K562 (cell line): ENCODE data around the gene CNKSR3. TPM values are rescaled to one million over a fixed set of nuclear protein-coding genes. Genes with fewer than 3 reads are reported as not detected.

ENCODE experiments used
- ILK ChIP-seq: fragments of 450-650 bp; IDR thresholded peaks from 2 replicates; pipeline ENCODE4 v1.6.1; 2016; ENCODE audit warnings: missing genetic modification characterization, low read depth, mild to moderate bottlenecking, missing compliant biosample characterization, moderate library complexity, borderline replicate concordance
- MYNN ChIP-seq, 2 experiments: sonication (generic); formaldehyde crosslinking in 1 of 2; IDR thresholded peaks; 2 replicates each; pipeline versions ENCODE4 v1.5.0 to v1.6.1; 2016 to 2020; ENCODE audit warnings: antibody characterized with exemption in 1 of 2, missing genetic modification reagents in 1 of 2
- NFE2L1 ChIP-seq: fragments of 450-650 bp; IDR thresholded peaks from 2 replicates; pipeline ENCODE4 v1.6.1; 2016; ENCODE audit warnings: missing genetic modification characterization, low read depth, mild to moderate bottlenecking, missing compliant biosample characterization, moderate library complexity, borderline replicate concordance
- NFIC ChIP-seq: fragments of 450-650 bp; IDR thresholded peaks from 2 replicates; pipeline ENCODE4 v1.6.1; 2017; ENCODE audit warnings: mild to moderate bottlenecking, inconsistent platforms
- SAP30 ChIP-seq: fragments of 200-600 bp; sonication (generic); IDR thresholded peaks from 2 replicates; pipeline ENCODE4 v1.6.1; 2012; ENCODE audit warnings: borderline replicate concordance, low read depth, mild to moderate bottlenecking, moderate library complexity, low read length, control low read depth, inconsistent platforms; ENCODE audit not compliant: insufficient read depth, poor library complexity, severe bottlenecking
- TEAD1 ChIP-seq, 2 experiments: fragments of 450-650 bp in 1 of 2; sonication (generic) in 1 of 2; formaldehyde crosslinking; IDR thresholded peaks; 2 replicates each; pipeline versions ENCODE4 v1.4.0 to v1.8.0; 2020 to 2022; ENCODE audit warnings: mild to moderate bottlenecking in 2 of 2, missing genetic modification reagents in 1 of 2
- U2AF2 ChIP-seq: fragments of 200-400 bp; formaldehyde crosslinking; optimal IDR thresholded peaks from 2 replicates; pipeline ENCODE3; 2017; ENCODE audit warnings: low read depth, mild to moderate bottlenecking, low read length
- ZNF12 ChIP-seq: sonication (generic); formaldehyde crosslinking; IDR thresholded peaks from 2 replicates; pipeline ENCODE4 v1.4.0; 2020; ENCODE audit warnings: mild to moderate bottlenecking, missing genetic modification reagents
- polyA plus RNA-seq, 8 experiments: library from polyadenylated mRNA; depleted of rRNA in 4 of 8; stranded (reverse) in 5 of 8; unstranded in 3 of 8; fragments of >200 nt; fragmentation: Nextera tagmentation in 2 of 8; fragmentation: Illumina TruSeq in 1 of 8; extraction: Ambion mirVana in 2 of 8; extraction: Trizol in 1 of 8; gene quantifications; 2 replicates each; pipeline versions ENCODE4 v1.2.1 to v1.2.3, GENCODE V29; 2011 to 2014; ENCODE audit warnings: inconsistent platforms in 1 of 8, missing spikeins in 1 of 8
- total RNA-seq, 7 experiments: library from RNA; depleted of rRNA in 6 of 7; stranded (reverse); fragments of >200 nt in 6 of 7; fragmentation: Illumina TruSeq in 2 of 7; extraction: Trizol in 2 of 7; gene quantifications; 2 replicates each; pipeline versions ENCODE4 v1.2.1 to v1.2.3, GENCODE V29; 2011 to 2021; ENCODE audit warnings: low replicate concordance in 1 of 7
- TF ChIP-seq, protein P1 (sequence below), 2 experiments: fragments of 450-650 bp in 1 of 2; sonication (generic) in 1 of 2; formaldehyde crosslinking in 1 of 2; IDR thresholded peaks; 2 replicates each; pipeline versions ENCODE4 v1.7.1 to v1.9.0; 2016 to 2022; ENCODE audit warnings: inconsistent platforms in 1 of 2, mild to moderate bottlenecking in 1 of 2, missing genetic modification reagents in 1 of 2
- TF ChIP-seq, protein P2 (sequence below): sonication (generic); IDR thresholded peaks from 2 replicates; pipeline ENCODE4 v1.6.1; 2016
- TF ChIP-seq, protein P3 (sequence below), 2 experiments: fragments of 450-650 bp; conservative IDR thresholded peaks; 2 replicates each; pipeline ENCODE4 v1.6.1; 2017; ENCODE audit warnings: mild to moderate bottlenecking in 2 of 2, moderate library complexity in 2 of 2

The CNKSR3 gene
- total and polyA plus RNA-seq, 9 of the 15 experiments (the other 6 are each of a cell fraction or from before 2014, with no cell fraction given), result 4.5 to 29.6 (median 9.5) TPM

DNA sequence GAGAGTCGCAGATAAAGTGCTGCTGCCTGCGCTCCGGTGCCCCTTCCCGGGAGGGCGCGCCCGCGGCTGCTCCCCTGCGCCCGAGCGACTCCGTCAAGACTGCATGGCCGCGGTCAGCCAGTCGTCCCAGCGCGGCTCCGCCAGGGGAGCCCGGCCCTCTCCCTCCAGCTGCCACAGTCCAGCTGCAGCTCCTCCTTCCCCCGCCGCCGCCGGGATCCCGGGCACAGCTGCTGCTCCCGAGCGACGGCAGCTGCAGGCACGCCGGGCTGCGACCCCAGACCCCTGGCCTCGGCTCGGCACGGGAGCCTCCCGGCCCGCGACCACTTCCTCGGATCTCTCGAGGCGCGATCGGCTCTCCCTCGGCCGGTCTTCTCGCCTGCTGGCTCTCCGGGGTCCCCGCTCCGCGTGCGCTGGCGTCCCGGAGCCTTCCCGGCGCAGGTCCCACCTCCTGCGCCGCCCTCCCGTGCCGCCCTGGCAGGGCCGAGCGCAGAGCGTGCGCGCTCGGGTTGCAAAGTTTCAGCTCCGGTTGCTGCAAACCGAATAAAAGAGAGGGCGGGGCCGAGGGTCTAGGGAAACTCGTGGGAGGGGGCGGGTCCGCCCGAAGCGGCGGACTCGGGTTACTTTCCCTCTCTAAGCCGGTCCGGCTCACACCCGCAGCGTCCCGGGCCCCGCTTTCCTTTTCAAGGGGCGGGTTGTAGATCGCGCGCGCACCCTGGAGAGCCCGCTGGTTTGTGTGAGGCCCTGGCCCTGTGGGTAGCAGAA, at the start of gene CNKSR3 (continued):
- TF ChIP-seq, protein P1, sequence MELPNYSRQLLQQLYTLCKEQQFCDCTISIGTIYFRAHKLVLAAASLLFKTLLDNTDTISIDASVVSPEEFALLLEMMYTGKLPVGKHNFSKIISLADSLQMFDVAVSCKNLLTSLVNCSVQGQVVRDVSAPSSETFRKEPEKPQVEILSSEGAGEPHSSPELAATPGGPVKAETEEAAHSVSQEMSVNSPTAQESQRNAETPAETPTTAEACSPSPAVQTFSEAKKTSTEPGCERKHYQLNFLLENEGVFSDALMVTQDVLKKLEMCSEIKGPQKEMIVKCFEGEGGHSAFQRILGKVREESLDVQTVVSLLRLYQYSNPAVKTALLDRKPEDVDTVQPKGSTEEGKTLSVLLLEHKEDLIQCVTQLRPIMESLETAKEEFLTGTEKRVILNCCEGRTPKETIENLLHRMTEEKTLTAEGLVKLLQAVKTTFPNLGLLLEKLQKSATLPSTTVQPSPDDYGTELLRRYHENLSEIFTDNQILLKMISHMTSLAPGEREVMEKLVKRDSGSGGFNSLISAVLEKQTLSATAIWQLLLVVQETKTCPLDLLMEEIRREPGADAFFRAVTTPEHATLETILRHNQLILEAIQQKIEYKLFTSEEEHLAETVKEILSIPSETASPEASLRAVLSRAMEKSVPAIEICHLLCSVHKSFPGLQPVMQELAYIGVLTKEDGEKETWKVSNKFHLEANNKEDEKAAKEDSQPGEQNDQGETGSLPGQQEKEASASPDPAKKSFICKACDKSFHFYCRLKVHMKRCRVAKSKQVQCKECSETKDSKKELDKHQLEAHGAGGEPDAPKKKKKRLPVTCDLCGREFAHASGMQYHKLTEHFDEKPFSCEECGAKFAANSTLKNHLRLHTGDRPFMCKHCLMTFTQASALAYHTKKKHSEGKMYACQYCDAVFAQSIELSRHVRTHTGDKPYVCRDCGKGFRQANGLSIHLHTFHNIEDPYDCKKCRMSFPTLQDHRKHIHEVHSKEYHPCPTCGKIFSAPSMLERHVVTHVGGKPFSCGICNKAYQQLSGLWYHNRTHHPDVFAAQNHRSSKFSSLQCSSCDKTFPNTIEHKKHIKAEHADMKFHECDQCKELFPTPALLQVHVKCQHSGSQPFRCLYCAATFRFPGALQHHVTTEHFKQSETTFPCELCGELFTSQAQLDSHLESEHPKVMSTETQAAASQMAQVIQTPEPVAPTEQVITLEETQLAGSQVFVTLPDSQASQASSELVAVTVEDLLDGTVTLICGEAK (IDR thresholded peaks at IDR 0.05), result no peak
- TF ChIP-seq, protein P1 (CRISPR knock-in tag; IDR thresholded peaks at IDR 0.05), result 0 out of 2 replicates have a peak, but pooled peaks have one; percentile 6
- TF ChIP-seq U2AF2 (no peak), NFE2L1 (tag) (no peak), ZNF12 (CRISPR knock-in tag) (peak; percentile 65; the same call in 1 of the 2 replicates), TEAD1 (CRISPR knock-in tag; IDR thresholded peaks at IDR 0.05) (peak in 1 of 2 experiments; percentile 30; a peak in 1 of 4 replicates), SAP30 (peak; percentile 86), ILK (tag) (no peak), MYNN (IDR thresholded peaks at IDR 0.05) (no peak), MYNN (CRISPR knock-in tag; IDR thresholded peaks at IDR 0.05) (no peak), NFIC (peak; percentile 36)
- TF ChIP-seq, protein P2, sequence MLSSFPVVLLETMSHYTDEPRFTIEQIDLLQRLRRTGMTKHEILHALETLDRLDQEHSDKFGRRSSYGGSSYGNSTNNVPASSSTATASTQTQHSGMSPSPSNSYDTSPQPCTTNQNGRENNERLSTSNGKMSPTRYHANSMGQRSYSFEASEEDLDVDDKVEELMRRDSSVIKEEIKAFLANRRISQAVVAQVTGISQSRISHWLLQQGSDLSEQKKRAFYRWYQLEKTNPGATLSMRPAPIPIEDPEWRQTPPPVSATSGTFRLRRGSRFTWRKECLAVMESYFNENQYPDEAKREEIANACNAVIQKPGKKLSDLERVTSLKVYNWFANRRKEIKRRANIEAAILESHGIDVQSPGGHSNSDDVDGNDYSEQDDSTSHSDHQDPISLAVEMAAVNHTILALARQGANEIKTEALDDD, result no peak
- TF ChIP-seq, protein P3, sequence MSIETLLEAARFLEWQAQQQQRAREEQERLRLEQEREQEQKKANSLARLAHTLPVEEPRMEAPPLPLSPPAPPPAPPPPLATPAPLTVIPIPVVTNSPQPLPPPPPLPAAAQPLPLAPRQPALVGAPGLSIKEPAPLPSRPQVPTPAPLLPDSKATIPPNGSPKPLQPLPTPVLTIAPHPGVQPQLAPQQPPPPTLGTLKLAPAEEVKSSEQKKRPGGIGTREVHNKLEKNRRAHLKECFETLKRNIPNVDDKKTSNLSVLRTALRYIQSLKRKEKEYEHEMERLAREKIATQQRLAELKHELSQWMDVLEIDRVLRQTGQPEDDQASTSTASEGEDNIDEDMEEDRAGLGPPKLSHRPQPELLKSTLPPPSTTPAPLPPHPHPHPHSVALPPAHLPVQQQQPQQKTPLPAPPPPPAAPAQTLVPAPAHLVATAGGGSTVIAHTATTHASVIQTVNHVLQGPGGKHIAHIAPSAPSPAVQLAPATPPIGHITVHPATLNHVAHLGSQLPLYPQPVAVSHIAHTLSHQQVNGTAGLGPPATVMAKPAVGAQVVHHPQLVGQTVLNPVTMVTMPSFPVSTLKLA (conservative IDR thresholded peaks at IDR 0.05), result peak; percentile 70 to 83
